Activated naive CD4-positive, alpha-beta T cell (primary cell): ENCODE data around the gene SLC8A2.
A peak's percentile ranks its signal among the peaks of the same experiment; 100 is the strongest.

ENCODE experiments used
- DNase-seq, 4 experiments: peaks; one replicate each; lab custom pipeline; 2025; lab: John Stamatoyannopoulos, UW

Gene SLC8A2

GRCh38 chr19:47459477-47459876 is 12.2 kb downstream of the SLC8A2 start:
- DNase-seq: no peak

GRCh38 chr19:47458672-47459071 is 13.0 kb downstream of the SLC8A2 start:
- no peak for DNase-seq

DNA sequence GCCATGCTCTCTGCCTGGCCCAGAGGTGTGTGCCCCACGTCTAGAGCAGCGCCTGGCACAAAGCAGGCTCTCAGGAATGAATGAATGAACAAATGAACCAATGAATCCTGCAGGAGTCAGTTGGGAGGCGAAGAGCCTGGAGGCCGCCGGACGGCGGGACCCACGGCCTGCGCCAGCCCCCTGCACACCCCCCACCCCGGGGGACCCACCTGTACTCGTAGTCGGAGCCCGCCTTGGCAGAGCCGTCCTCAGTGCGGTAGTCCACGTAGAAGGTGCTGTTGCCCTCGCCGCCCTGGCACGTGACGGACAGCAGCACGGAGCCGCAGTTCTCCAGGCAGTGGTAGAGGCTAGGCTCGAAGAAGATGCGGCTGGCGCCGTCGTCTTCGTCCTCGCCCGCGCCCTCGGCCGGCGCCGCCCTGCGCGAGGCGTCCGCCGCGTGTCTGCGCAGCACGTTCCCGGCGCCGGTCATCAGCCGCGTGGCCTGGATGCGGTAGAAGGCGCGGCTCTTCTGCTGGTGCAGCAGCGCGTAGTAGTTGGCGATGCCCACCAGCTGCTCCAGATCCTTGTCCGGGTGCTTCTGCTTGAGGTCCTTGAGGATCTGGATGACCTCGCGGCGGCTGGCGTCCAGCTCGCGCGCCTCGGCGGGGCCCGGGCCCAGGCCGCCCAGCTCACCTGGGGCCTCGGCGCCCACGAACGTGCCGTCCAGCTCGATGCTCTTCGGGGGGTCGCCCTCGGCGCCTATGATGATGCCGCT is 14.8 kb downstream of the SLC8A2 start:
- no peak for DNase-seq

GRCh38 chr19:47450478-47450877 is 21.2 kb downstream of the SLC8A2 start:
- no peak for DNase-seq

- no peak for DNase-seq
Measured at GRCh38 chr19:47448360-47448727, 23.3 kb downstream of the SLC8A2 start.

GRCh38 chr19:47447470-47448359 is 24.0 kb downstream of the SLC8A2 start:
- DNase-seq: peak in 3 of 4 experiments; percentile 25 to 42 (median 34)

GRCh38 chr19:47446534-47447469 is 24.9 kb downstream of the SLC8A2 start:
- DNase-seq: no peak

- peak in 3 of 4 experiments; percentile 22 to 57 (median 53) for DNase-seq
Measured at GRCh38 chr19:47445937-47446402, 25.7 kb downstream of the SLC8A2 start.

DNA sequence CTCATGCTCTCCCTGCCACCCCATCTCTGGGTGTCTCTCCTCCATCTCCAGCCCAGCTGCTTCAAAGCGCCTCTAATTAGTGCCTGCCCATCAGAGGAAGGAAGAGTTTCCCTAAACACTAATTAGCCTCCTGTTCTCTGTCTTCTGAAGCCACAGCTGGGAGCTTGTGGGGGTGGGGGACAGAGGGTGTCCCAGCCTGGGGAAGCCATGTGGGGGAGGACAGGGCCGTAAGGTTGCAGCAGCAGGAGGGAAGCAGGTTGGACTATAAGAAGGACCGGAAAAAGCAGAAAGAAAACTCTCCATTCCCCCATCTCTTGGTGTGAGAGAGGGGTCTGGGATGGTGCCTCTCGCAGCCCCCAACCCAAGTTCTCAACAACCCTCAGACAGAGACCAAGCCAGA is 26.2 kb downstream of the SLC8A2 start:
- no peak for DNase-seq

- peak in 2 of 4 experiments; percentile 15 to 43 for DNase-seq
Measured at GRCh38 chr19:47444388-47444821, 27.3 kb downstream of the SLC8A2 start.

DNA sequence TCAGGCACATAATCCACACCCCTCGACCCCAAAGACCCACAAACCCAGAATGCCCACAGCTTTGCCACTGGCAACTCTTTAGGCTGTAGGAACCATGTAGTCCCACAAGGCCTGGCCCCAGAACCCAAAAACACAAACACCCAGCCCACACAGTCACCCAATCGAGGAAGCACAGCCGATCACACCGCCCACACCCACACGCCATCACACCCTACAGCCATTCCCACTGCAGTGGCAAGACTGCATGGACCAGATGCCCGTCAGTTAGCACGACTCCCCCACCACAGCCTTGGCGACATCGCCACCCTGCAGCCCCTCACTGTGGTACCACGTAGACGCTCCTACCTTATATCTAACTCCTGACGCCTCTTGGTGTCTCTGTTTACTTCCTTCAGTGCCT is 28.4 kb downstream of the SLC8A2 start:
- no peak for DNase-seq

GRCh38 chr19:47438793-47439220 is 32.9 kb downstream of the SLC8A2 start:
- DNase-seq: no peak

DNA sequence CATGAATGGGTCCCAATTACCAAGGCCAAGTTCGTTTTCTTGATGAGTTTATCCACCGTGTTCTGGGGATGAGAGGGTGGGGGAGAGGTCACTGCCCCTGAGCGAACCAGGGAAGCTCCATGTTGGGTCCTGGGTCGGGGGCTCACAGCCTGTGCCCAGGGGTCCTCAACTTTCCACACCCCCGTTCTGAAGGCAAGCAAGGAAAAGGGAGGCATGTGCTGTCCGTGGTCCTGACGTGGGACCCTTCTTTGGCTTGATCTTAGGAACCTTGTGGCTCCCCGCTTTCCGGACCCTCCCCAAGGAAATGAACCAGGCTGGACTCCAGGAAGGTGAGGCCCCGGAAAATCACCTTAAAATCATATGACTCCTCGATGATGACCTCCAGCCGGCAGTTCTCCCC is 34.2 kb downstream of the SLC8A2 start:
- DNase-seq: no peak

DNA sequence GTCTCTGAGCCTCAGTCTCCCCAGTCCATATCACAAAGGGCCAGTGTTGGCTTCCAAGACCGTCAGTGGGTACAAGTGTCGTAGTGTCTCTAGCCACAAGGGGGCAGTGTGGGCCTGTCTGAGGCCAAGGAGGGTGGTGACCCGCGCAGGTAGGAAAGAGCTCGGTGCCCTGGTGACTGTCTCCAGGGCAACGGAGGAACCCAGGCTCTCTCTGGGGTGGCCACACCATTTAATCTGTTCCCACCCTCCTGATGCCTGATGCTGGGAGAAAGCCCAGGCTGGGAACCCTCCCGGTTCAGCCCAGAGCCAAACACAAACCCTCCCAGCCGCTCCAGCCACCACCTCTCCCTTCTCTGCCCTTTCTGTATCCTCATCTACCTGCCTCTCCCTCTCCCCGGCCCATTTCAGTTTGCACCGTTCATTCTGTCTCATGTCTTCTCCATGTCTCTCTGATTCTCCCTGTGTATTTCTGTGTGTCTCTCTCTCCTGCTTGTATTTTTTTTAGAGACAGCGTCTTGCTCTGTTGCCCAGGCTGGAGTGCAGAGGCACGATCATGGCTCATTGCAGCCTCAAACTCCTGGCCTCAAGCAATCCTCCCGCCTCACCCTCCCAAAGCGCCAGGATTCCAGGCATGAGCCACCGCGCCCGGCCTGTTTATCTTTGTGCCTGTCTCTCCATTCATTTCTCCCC is 34.8 kb downstream of the SLC8A2 start:
- peak; percentile 47 to 79 (median 78) for DNase-seq

DNA sequence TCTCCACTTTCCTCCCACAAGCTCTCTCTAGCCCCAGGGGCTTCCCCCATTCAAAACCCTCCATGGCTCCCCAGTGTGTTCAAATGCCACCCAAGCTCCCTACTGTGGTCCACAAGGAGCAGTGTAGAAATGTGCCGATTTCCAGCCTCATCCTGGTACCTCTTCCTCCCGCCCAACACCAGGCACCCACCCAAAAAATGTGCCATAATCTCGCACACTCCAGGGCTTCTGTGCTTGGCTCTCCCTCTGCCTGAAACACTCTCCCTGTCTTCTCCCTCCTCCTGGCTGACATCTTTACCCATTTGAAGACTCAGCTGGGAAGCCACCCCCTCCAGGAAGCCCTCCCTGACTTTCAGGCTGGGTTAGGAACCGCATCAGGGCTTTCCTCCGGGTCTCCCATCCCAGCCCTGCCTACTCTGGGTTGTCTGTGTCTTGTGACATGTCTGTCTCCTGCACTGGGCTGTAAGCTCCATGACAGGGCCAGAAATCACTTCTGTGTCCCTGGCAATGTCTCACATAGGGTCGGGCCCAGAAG is 35.7 kb downstream of the SLC8A2 start:
- DNase-seq: no peak

DNA sequence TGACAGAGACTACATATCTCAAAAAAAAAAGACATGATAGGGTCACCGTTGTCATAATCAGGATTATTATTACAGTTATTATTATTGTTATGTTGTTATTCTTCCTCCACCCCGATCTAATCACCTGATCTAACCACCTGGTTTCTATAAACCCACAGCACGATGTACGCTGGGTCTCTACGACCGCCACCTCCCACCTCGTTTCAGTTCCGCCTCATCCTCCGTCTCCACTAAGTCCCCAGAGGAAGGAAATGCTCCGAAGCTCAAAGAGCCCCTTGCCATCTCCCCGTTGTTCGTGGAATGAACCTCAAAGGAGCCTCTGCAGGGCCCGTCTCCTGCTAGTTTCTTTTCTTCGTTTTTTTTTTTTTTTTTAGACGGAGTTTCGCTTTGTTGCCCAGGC is 36.5 kb downstream of the SLC8A2 start:
- DNase-seq: no peak

GRCh38 chr19:47434088-47434487 is 37.6 kb downstream of the SLC8A2 start:
- no peak for DNase-seq

- no peak for DNase-seq
Measured at GRCh38 chr19:47433121-47433520, 38.6 kb downstream of the SLC8A2 start.

DNA sequence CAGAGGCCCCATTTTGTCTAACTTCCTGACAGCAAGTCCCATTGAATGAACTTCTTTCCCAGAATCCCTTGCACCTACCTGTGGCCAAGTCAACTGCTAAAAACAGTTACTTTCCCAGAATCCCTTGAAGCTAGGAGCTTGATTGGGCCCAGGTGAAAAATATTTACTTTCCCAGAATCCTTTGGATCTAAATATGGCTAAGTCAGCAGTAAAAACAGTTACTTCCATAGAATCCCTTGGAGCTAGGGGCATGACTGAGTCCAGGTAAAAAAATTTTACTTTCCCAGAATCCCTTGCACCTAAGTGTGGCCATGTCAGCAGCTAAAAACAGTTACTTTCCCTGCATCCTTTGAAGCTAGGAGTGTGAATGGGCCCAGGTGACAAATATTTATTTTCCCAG is 39.2 kb downstream of the SLC8A2 start:
- DNase-seq: no peak

- DNase-seq: no peak
Measured at GRCh38 chr19:47432091-47432490, 39.6 kb downstream of the SLC8A2 start.
